Esophagus muscularis mucosa (tissue), 4 donors: ENCODE results near the gene MAP4K4. TPM values are rescaled to one million over a fixed set of nuclear protein-coding genes. Genes with fewer than 3 reads are reported as not detected.

Source experiments
- DNase-seq: peaks from one replicate; pipeline ENCODE4 v3.0.0-alpha.2; 2017; ENCODE audit errors: extremely low spot score
- H3K27ac ChIP-seq, 4 donors: fragments of 200-600 bp; sonication (generic); replicated peaks in 1 of 4; 1 replicate in 3 of 4; 2 replicates in 1 of 4; pipeline ENCODE4 v1.5.1; 2016 to 2019; ENCODE audit warnings: mild to moderate bottlenecking in 1 of 4
- H3K27me3 ChIP-seq, 4 donors: fragments of 200-600 bp; sonication (generic); one replicate each; pipeline versions ENCODE4 v1.5.1 to v1.6.0; 2016 to 2019
- H3K36me3 ChIP-seq, 4 donors: fragments of 200-600 bp; sonication (generic); one replicate each; pipeline ENCODE4 v1.5.1; 2016 to 2019
- H3K4me1 ChIP-seq, 4 donors: fragments of 200-600 bp; sonication (generic); one replicate each; pipeline ENCODE4 v1.5.1; 2016 to 2019
- H3K4me3 ChIP-seq, 4 donors: fragments of 200-600 bp; sonication (generic); 1 replicate in 2 of 4; 2 replicates in 2 of 4; pipeline ENCODE4 v1.5.1; 2016 to 2019; ENCODE audit warnings: mild to moderate bottlenecking in 4 of 4, moderate library complexity in 1 of 4
- H3K9me3 ChIP-seq, 4 donors: fragments of 200-600 bp; sonication (generic); 1 replicate in 3 of 4; 2 replicates in 1 of 4; pipeline ENCODE4 v1.5.1; 2016 to 2019
- CTCF ChIP-seq, 3 experiments: fragments of 200-600 bp in 2 of 3; fragments of 450-650 bp in 1 of 3; sonication (generic) in 2 of 3; IDR thresholded peaks; one replicate each; pipeline ENCODE4 v1.5.1; 2017 to 2019; ENCODE audit warnings: antibody characterized with exemption in 3 of 3, mild to moderate bottlenecking in 2 of 3, moderate library complexity in 1 of 3
- EP300 ChIP-seq: sonication (generic); formaldehyde crosslinking; IDR thresholded peaks from one replicate; pipeline ENCODE4 v1.6.1; 2017; ENCODE audit warnings: antibody characterized with exemption
- POLR2A ChIP-seq: fragments of 450-650 bp; IDR thresholded peaks from one replicate; pipeline ENCODE4 v1.6.1; 2017; ENCODE audit warnings: antibody characterized with exemption, moderate library complexity, mild to moderate bottlenecking, low read depth
- POLR2AphosphoS5 ChIP-seq, 2 donors: sonication (generic); formaldehyde crosslinking; IDR thresholded peaks; one replicate each; pipeline ENCODE4 v1.6.1; 2017; ENCODE audit warnings: antibody characterized with exemption in 2 of 2
- WGBS: methylation state at CpG from one replicate; pipeline ENCODE4 v1.1.5; 2018; 5-methylcytosine and 5-hydroxymethylcytosine counted together
- intact Hi-C: fragments of 100-400 bp; cut with DNase I; formaldehyde crosslinking; loops from one replicate; pipeline ENCODE4 v1.15.1; 2023
- total RNA-seq, 4 donors: library from RNA; depleted of rRNA; stranded (reverse); fragments of >200 nt; gene quantifications; one replicate each; pipeline versions ENCODE4 v1.1.0 to v1.2.1, GENCODE V29; 2016

The MAP4K4 gene
- total RNA-seq, 4 donors from 2014 or later = 37.8 to 59.0 (median 51.7) TPM

DNA sequence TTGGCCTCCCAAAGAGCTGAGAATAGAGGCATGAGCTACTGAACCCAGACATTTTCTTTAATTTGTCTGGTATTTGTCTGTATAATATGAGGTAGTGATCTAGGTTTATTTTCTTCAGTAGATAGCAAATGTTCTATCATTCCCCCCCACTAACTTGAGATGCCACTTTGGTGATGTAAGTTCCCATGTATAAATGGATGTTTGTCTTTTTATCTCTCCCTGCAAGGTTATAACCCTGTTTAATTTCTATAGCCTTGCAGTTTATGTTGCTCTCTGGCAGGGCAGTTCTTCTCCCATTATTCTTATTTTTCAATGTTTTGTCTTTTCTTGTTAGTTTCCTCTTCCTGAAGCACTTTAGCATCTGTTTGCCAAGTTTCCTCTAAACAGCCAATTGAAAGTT lies 39.1 kb upstream of the MAP4K4 start:
- no peak for DNase-seq
- Histone ChIP-seq H3K27me3 (no peaks in the 10 kb centered on the region), H3K27ac (no peak overlapping the region), H3K36me3 (no peaks in the 10 kb centered on the region), H3K4me3 (no peak overlapping the region), H3K4me1 (peaks cover 0 to 18% (median 17%) of the 10 kb centered on the region in 4 donors), H3K9me3 (no peaks in the 10 kb centered on the region)
- TF ChIP-seq POLR2AphosphoS5 (IDR thresholded peaks at IDR 0.05) = no peak
- no peak for TF ChIP-seq EP300
- TF ChIP-seq POLR2A = no peak
- TF ChIP-seq CTCF (IDR thresholded peaks at IDR 0.05) = no peak
- intact Hi-C loops = no loop called here

DNA sequence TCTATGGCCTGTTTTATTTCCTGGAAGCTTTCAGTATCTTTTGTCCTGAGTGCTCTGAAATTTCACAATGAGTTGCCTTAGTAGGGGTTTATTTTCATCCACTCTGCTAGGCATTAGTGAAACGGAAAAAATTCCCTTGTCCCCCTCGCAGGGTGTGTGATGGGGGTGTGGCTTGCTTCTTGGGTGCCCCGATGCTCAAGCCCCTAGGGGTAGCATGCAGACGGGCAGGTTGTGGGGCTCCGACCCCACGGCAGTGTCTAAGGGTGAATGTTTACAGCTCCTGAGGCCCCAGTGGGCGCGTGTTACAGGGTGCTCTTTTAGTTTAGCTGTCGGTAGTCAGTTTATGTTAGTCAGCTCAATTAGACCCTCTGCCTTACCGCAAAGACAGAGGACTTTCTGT lies 32.2 kb upstream of the MAP4K4 start:
- H3K9me3 ChIP-seq = no peaks in the 10 kb centered on the region
- H3K36me3 ChIP-seq = no peaks in the 10 kb centered on the region
- H3K4me3 ChIP-seq = no peak overlapping the region
- no peaks in the 10 kb centered on the region for H3K27me3 ChIP-seq
- 87% methylated on average over 10 of the region's 10 CpGs for WGBS
- TF ChIP-seq CTCF (IDR thresholded peaks at IDR 0.05) = no peak
- TF ChIP-seq POLR2AphosphoS5 (IDR thresholded peaks at IDR 0.05) = no peak
- TF ChIP-seq EP300 = no peak
- no peak for TF ChIP-seq POLR2A
- no peaks in the 10 kb centered on the region for H3K4me1 ChIP-seq
- no peak for DNase-seq
- intact Hi-C loops = no loop called here
- H3K27ac ChIP-seq = no peak overlapping the region

- no peak for DNase-seq
- H3K4me1 ChIP-seq = no peaks in the 10 kb centered on the region
- H3K36me3 ChIP-seq = no peaks in the 10 kb centered on the region
- no peaks in the 10 kb centered on the region for H3K27me3 ChIP-seq
- no peak for TF ChIP-seq POLR2AphosphoS5 (IDR thresholded peaks at IDR 0.05)
- no peak for TF ChIP-seq EP300
- no peak for TF ChIP-seq CTCF (IDR thresholded peaks at IDR 0.05)
- no peak for TF ChIP-seq POLR2A
- intact Hi-C loops = no loop called here
- 100% methylated on average over 1 of the region's 1 CpG for WGBS
- no peak overlapping the region for H3K27ac ChIP-seq
- H3K9me3 ChIP-seq = peaks cover 0 to 7% (median 0%) of the 10 kb centered on the region in 4 donors
- H3K4me3 ChIP-seq = no peak overlapping the region
Measured at GRCh38 chr2:101667823-101668222, 29.7 kb upstream of the MAP4K4 start.

DNA sequence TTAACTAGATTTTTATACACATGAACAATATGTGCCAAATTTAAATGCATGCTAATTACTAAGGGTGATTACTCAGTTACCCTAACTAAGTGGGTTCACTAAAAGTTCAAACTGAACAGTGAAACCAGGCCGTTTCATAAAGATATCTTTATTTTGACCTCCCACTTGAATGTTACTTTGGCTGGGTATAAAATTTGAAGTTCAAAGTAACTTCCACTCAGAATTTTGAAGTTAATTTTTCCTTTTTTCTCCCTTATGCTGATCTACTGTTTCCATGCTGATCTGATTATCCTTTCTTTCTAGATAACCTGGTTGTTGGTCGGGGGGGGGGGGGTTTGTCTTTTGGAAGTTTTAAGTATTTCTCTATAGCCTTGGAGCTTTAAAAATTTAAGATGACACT lies 25.5 kb upstream of the MAP4K4 start:
- intact Hi-C loops = no loop called here
- H3K36me3 ChIP-seq = no peaks in the 10 kb centered on the region
- H3K4me3 ChIP-seq = no peak overlapping the region
- H3K4me1 ChIP-seq = no peaks in the 10 kb centered on the region
- WGBS = 51% methylated on average over 2 of the region's 2 CpGs
- no peak for DNase-seq
- no peak overlapping the region for H3K27ac ChIP-seq
- TF ChIP-seq EP300 (no peak), POLR2A (no peak), POLR2AphosphoS5 (IDR thresholded peaks at IDR 0.05) (no peak), CTCF (IDR thresholded peaks at IDR 0.05) (no peak)
- no peaks in the 10 kb centered on the region for H3K27me3 ChIP-seq
- peaks cover 0 to 7% (median 0%) of the 10 kb centered on the region in 4 donors for H3K9me3 ChIP-seq

DNA sequence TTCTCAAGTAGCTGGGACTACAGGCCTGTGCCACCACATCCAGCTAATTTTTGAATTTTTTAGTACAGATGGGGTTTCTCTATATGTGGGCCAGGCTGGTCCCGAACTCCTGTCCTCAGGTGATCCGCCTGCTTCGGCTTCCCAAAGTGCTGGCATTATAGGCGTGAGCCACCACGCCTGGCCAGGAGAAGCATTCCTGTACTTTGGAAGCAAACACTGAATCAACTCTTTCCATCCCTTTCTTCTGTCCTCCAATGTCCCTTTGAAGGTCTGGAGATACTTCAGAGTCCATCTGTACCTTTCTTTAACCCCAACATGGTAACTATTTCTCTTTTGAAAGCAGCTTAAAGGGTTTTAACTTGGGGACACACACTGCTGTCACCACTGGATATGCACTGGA lies 23.6 kb upstream of the MAP4K4 start:
- no peaks in the 10 kb centered on the region for H3K36me3 ChIP-seq
- intact Hi-C loops = no loop called here
- 96% methylated on average over 5 of the region's 5 CpGs for WGBS
- no peak for DNase-seq
- TF ChIP-seq POLR2AphosphoS5 (IDR thresholded peaks at IDR 0.05) = no peak
- peaks cover 0 to 7% (median 0%) of the 10 kb centered on the region in 4 donors for H3K9me3 ChIP-seq
- no peaks in the 10 kb centered on the region for H3K27me3 ChIP-seq
- H3K4me3 ChIP-seq = no peak overlapping the region
- no peaks in the 10 kb centered on the region for H3K4me1 ChIP-seq
- no peak overlapping the region for H3K27ac ChIP-seq
